ENCODE measurements around the gene ZNF525. TPM values are rescaled to one million over a fixed set of nuclear protein-coding genes. Genes with fewer than 3 reads are reported as not detected.

The ZNF525 gene
- total and polyA plus RNA-seq, 2 of the 13 experiments (the other 11 are each of a cell fraction or from before 2014, with no cell fraction given), result 3.4 to 8.7 TPM

DNA sequence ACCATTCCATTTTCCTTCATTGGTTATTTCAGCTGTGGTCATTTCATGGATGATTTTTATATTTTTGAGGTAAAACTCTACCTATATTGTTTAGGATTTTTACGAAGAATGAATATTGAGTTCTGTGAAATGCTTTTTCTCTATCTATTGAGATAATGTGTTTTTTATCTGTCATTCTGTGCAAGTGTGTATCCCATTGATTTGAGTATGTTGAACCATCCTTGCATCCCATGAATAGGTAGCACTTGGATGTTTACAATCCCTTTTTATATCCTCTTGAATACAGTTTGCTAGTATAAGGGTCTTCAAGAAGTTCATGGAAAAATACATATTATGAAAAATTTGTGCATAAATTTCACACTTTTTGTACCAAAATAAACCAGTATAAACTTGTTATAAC, 9.8 kb upstream of the ZNF525 start:
- Histone ChIP-seq H3K4me3 (replicated peaks in 1 of 3; ENCODE audit: insufficient read depth in 1 of 3, low read depth in 2 of 3, low read length in 3 of 3) (no peak overlapping the region), H3K27me3 (ENCODE audit: control insufficient read depth in 1 of 2, insufficient read depth in 2 of 2, low read length in 2 of 2) (no peaks in the 10 kb centered on the region), H3K36me3 (replicated peaks in 1 of 2; ENCODE audit: control insufficient read depth in 1 of 2, insufficient read depth in 2 of 2, low read length in 2 of 2) (peaks cover 5 to 23% of the 10 kb centered on the region in 2 experiments), H3K4me2 (ENCODE audit: low read depth, low read length) (no peak overlapping the region), H3K9ac (ENCODE audit: insufficient read depth, low read depth, low read length) (no peak overlapping the region), H3K27ac (ENCODE audit: extremely low read length, insufficient read depth, low read length) (no peak overlapping the region), H4K20me1 (ENCODE audit: insufficient read depth, low read length) (no peaks in the 10 kb centered on the region), H2AFZ (ENCODE audit: low read length) (no peak overlapping the region), H3K9me3 (ENCODE audit: low read length) (peaks cover 78% of the 10 kb centered on the region), H3K4me1 (ENCODE audit: insufficient read depth, low read length) (no peaks in the 10 kb centered on the region), H3K79me2 (ENCODE audit: insufficient read depth, low read length) (no peaks in the 10 kb centered on the region)
- intact Hi-C loops (cut with micrococcal nuclease; ENCODE audit: unreplicated experiment) (no loop called here), in situ Hi-C loops (cut with HindIII; ENCODE audit: extremely low pct_ligation_motif_present, low pct_unique_long_range_greater_than_20kb) (no loop called here)
- ChIA-PET POLR2A (no interaction called here), CTCF (ENCODE audit: low intra/inter-chr PET ratio, low total read pairs) (no interaction called here)
- TF ChIP-seq, protein P1, sequence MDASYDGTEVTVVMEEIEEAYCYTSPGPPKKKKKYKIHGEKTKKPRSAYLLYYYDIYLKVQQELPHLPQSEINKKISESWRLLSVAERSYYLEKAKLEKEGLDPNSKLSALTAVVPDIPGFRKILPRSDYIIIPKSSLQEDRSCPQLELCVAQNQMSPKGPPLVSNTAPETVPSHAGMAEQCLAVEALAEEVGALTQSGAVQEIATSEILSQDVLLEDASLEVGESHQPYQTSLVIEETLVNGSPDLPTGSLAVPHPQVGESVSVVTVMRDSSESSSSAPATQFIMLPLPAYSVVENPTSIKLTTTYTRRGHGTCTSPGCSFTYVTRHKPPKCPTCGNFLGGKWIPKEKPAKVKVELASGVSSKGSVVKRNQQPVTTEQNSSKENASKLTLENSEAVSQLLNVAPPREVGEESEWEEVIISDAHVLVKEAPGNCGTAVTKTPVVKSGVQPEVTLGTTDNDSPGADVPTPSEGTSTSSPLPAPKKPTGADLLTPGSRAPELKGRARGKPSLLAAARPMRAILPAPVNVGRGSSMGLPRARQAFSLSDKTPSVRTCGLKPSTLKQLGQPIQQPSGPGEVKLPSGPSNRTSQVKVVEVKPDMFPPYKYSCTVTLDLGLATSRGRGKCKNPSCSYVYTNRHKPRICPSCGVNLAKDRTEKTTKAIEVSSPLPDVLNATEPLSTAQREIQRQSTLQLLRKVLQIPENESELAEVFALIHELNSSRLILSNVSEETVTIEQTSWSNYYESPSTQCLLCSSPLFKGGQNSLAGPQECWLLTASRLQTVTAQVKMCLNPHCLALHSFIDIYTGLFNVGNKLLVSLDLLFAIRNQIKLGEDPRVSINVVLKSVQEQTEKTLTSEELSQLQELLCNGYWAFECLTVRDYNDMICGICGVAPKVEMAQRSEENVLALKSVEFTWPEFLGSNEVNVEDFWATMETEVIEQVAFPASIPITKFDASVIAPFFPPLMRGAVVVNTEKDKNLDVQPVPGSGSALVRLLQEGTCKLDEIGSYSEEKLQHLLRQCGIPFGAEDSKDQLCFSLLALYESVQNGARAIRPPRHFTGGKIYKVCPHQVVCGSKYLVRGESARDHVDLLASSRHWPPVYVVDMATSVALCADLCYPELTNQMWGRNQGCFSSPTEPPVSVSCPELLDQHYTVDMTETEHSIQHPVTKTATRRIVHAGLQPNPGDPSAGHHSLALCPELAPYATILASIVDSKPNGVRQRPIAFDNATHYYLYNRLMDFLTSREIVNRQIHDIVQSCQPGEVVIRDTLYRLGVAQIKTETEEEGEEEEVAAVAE (CRISPR knock-in tag; IDR thresholded peaks at IDR 0.05; ENCODE audit: borderline replicate concordance), result no peak
- TF ChIP-seq XRCC5 (optimal IDR thresholded peaks at IDR 0.05; ENCODE audit: low read length) (no peak), RNF2 (conservative IDR thresholded peaks at IDR 0.05; ENCODE audit: low read depth) (no peak), LBX2 (CRISPR knock-in tag; IDR thresholded peaks at IDR 0.05; ENCODE audit: borderline replicate concordance) (no peak), FIP1L1 (IDR thresholded peaks at IDR 0.05; ENCODE audit: borderline replicate concordance, insufficient read depth, low read depth, low read length) (no peak), ZNF530 (CRISPR knock-in tag; IDR thresholded peaks at IDR 0.05; ENCODE audit: low read depth) (no peak), ZSCAN22 (CRISPR knock-in tag; IDR thresholded peaks at IDR 0.05) (no peak)
- TF ChIP-seq, protein P2, sequence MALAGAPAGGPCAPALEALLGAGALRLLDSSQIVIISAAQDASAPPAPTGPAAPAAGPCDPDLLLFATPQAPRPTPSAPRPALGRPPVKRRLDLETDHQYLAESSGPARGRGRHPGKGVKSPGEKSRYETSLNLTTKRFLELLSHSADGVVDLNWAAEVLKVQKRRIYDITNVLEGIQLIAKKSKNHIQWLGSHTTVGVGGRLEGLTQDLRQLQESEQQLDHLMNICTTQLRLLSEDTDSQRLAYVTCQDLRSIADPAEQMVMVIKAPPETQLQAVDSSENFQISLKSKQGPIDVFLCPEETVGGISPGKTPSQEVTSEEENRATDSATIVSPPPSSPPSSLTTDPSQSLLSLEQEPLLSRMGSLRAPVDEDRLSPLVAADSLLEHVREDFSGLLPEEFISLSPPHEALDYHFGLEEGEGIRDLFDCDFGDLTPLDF (CRISPR knock-in tag; IDR thresholded peaks at IDR 0.05), result no peak
- TF ChIP-seq, protein P3, sequence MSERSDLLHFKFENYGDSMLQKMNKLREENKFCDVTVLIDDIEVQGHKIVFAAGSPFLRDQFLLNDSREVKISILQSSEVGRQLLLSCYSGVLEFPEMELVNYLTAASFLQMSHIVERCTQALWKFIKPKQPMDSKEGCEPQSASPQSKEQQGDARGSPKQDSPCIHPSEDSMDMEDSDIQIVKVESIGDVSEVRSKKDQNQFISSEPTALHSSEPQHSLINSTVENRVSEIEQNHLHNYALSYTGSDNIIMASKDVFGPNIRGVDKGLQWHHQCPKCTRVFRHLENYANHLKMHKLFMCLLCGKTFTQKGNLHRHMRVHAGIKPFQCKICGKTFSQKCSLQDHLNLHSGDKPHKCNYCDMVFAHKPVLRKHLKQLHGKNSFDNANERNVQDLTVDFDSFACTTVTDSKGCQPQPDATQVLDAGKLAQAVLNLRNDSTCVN (CRISPR knock-in tag; IDR thresholded peaks at IDR 0.05; ENCODE audit: borderline replicate concordance), result no peak
- 61% methylated on average over 1 of the region's 1 CpG for WGBS (ENCODE audit: low lambda C conversion rate)
- BruUV-seq (replicated peaks), result no TSS peak
- DNase-seq (ENCODE audit: low spot score) (no peak), ATAC-seq (no peak), FAIRE-seq (no peak)

Data from HepG2 (cell line).